Raji (cell line): ENCODE measurements around the gene BCR.

Experiments used
- POLR2A ChIP-seq: IDR thresholded peaks from 2 replicates; pipeline ENCODE4 v1.6.1; 2011; ENCODE audit warnings: low read depth, low read length, control low read depth; ENCODE audit not compliant: insufficient read depth

Gene BCR

GRCh38 chr22:23232094-23232905, 52.0 kb downstream of the BCR start:
- no peak for TF ChIP-seq POLR2A

- no peak for TF ChIP-seq POLR2A
These were observed 52.8 kb downstream of the BCR start for GRCh38 chr22:23233084-23233531.

- TF ChIP-seq POLR2A = no peak
These were observed 53.6 kb downstream of the BCR start for GRCh38 chr22:23233752-23234408.

GRCh38 chr22:23234409-23235161, 54.3 kb downstream of the BCR start:
- no peak for TF ChIP-seq POLR2A

GRCh38 chr22:23235425-23235824, 55.1 kb downstream of the BCR start:
- TF ChIP-seq POLR2A = no peak

- no peak for TF ChIP-seq POLR2A
These were observed 55.7 kb downstream of the BCR start for GRCh38 chr22:23236026-23236425.

GRCh38 chr22:23236440-23237184, 56.3 kb downstream of the BCR start:
- no peak for TF ChIP-seq POLR2A

GRCh38 chr22:23237201-23237798, 57.0 kb downstream of the BCR start:
- TF ChIP-seq POLR2A = no peak

GRCh38 chr22:23237841-23238240, 57.5 kb downstream of the BCR start:
- TF ChIP-seq POLR2A = no peak

- TF ChIP-seq POLR2A = no peak
These were observed 58.4 kb downstream of the BCR start for GRCh38 chr22:23238707-23239106.

GRCh38 chr22:23239429-23239828, 59.1 kb downstream of the BCR start:
- TF ChIP-seq POLR2A = no peak

- TF ChIP-seq POLR2A = no peak
These were observed 60.5 kb downstream of the BCR start for GRCh38 chr22:23240639-23241389.

- no peak for TF ChIP-seq POLR2A
These were observed 61.5 kb downstream of the BCR start for GRCh38 chr22:23241562-23242472.

GRCh38 chr22:23242473-23243001, 62.2 kb downstream of the BCR start:
- TF ChIP-seq POLR2A = no peak
